NCI-H1092 treated with DMSO at 0.1 percent for 48 hours (cell line): ENCODE results near the gene DUSP7.
"Not testable (repeated sequence)": the region's sequence is repeated elsewhere in the genome, so short reads cannot be mapped to it uniquely, and the experiment has no call there.

Source experiments
- DNase-seq: peaks from one replicate; lab custom pipeline; 2025; lab: John Stamatoyannopoulos, UW

DUSP7 gene

GRCh38 chr3:52046902-52047239 is 9.5 kb downstream of the DUSP7 start:
- DNase-seq, result no peak

GRCh38 chr3:52046186-52046901 is 10.0 kb downstream of the DUSP7 start:
- no peak for DNase-seq

GRCh38 chr3:52044869-52045619 is 11.3 kb downstream of the DUSP7 start:
- no peak for DNase-seq

GRCh38 chr3:52043750-52044149 is 12.6 kb downstream of the DUSP7 start:
- no peak for DNase-seq

- not testable (repeated sequence) for DNase-seq
Measured at GRCh38 chr3:52043039-52043438, 13.3 kb downstream of the DUSP7 start.

- DNase-seq, result no peak
Measured at GRCh38 chr3:52041118-52041731, 15.1 kb downstream of the DUSP7 start.

- DNase-seq, result no peak
Measured at GRCh38 chr3:52040600-52040999, 15.8 kb downstream of the DUSP7 start.

GRCh38 chr3:52039846-52040245 is 16.5 kb downstream of the DUSP7 start:
- DNase-seq, result no peak

- DNase-seq, result no peak
Measured at GRCh38 chr3:52039426-52039825, 16.9 kb downstream of the DUSP7 start.

- no peak for DNase-seq
Measured at GRCh38 chr3:52038227-52038626, 18.1 kb downstream of the DUSP7 start.

GRCh38 chr3:52037291-52037690 is 19.1 kb downstream of the DUSP7 start:
- no peak for DNase-seq

GRCh38 chr3:52036829-52037228 is 19.5 kb downstream of the DUSP7 start:
- DNase-seq, result no peak

- no peak for DNase-seq
Measured at GRCh38 chr3:52036222-52036694, 20.1 kb downstream of the DUSP7 start.

GRCh38 chr3:52034651-52035050 is 21.7 kb downstream of the DUSP7 start:
- DNase-seq, result no peak

GRCh38 chr3:52034212-52034611 is 22.2 kb downstream of the DUSP7 start:
- no peak for DNase-seq

GRCh38 chr3:52033748-52034147 is 22.6 kb downstream of the DUSP7 start:
- not testable (repeated sequence) for DNase-seq

GRCh38 chr3:52032702-52033408 is 23.5 kb downstream of the DUSP7 start:
- DNase-seq, result no peak

- no peak for DNase-seq
Measured at GRCh38 chr3:52031896-52032295, 24.5 kb downstream of the DUSP7 start.

- DNase-seq, result no peak
Measured at GRCh38 chr3:52030714-52031310, 25.6 kb downstream of the DUSP7 start.

GRCh38 chr3:52029535-52029934 is 26.8 kb downstream of the DUSP7 start:
- DNase-seq, result no peak

- DNase-seq, result no peak
Measured at GRCh38 chr3:52029053-52029452, 27.3 kb downstream of the DUSP7 start.

GRCh38 chr3:52028572-52028971 is 27.8 kb downstream of the DUSP7 start:
- DNase-seq, result no peak
